Peyer's patch (tissue), 4 donors: ENCODE results near the gene EPHA6.

Source experiments
- POLR2A ChIP-seq, 2 donors: fragments of 450-650 bp; IDR thresholded peaks; one replicate each; pipeline ENCODE4 v1.5.1; 2017; ENCODE audit warnings: antibody characterized with exemption in 2 of 2, mild to moderate bottlenecking in 2 of 2, moderate library complexity in 2 of 2
- TF ChIP-seq, protein P1 (sequence below), 6 experiments: fragments of 450-650 bp in 4 of 6; fragments of 200-600 bp in 2 of 6; sonication (generic) in 1 of 6; IDR thresholded peaks; one replicate each; pipeline ENCODE4 v1.5.1; 2017 to 2019; ENCODE audit warnings: antibody characterized with exemption in 6 of 6, mild to moderate bottlenecking in 3 of 6, moderate library complexity in 1 of 6

GRCh38 chr3:96960661-96961330, 146.4 kb downstream of the EPHA6 start:
- TF ChIP-seq, protein P1, sequence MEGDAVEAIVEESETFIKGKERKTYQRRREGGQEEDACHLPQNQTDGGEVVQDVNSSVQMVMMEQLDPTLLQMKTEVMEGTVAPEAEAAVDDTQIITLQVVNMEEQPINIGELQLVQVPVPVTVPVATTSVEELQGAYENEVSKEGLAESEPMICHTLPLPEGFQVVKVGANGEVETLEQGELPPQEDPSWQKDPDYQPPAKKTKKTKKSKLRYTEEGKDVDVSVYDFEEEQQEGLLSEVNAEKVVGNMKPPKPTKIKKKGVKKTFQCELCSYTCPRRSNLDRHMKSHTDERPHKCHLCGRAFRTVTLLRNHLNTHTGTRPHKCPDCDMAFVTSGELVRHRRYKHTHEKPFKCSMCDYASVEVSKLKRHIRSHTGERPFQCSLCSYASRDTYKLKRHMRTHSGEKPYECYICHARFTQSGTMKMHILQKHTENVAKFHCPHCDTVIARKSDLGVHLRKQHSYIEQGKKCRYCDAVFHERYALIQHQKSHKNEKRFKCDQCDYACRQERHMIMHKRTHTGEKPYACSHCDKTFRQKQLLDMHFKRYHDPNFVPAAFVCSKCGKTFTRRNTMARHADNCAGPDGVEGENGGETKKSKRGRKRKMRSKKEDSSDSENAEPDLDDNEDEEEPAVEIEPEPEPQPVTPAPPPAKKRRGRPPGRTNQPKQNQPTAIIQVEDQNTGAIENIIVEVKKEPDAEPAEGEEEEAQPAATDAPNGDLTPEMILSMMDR (IDR thresholded peaks at IDR 0.05), result no peak
- TF ChIP-seq POLR2A (IDR thresholded peaks at IDR 0.05), result no peak
